ENCODE measurements around the gene TNFAIP8L3.

TNFAIP8L3 gene

GRCh38 chr15:51062736-51063135 lies 32.0 kb downstream of the TNFAIP8L3 start:
- 82 to 86% methylated on average over 1 of the region's 1 CpG for WGBS, 2 experiments (ENCODE audit: insufficient coverage in 2 of 2)
- Histone ChIP-seq H3K9me3 (ENCODE audit: control insufficient read depth, low read length) (no peaks in the 10 kb centered on the region), H3K4me1 (ENCODE audit: control insufficient read depth, insufficient read depth, low read length, poor library complexity, severe bottlenecking) (no peaks in the 10 kb centered on the region), H3K27ac (ENCODE audit: low read depth, low read length, severe bottlenecking) (no peak overlapping the region), H3K36me3 (ENCODE audit: control insufficient read depth, insufficient read depth, low read length) (no peaks in the 10 kb centered on the region), H3K4me3 (ENCODE audit: extremely low read depth, insufficient read depth, low read length, poor library complexity, severe bottlenecking) (no peak overlapping the region)

- Histone ChIP-seq H3K9me3 (ENCODE audit: control insufficient read depth, low read length) (no peaks in the 10 kb centered on the region), H3K27ac (ENCODE audit: low read depth, low read length, severe bottlenecking) (no peak overlapping the region), H3K4me3 (ENCODE audit: extremely low read depth, insufficient read depth, low read length, poor library complexity, severe bottlenecking) (no peak overlapping the region), H3K36me3 (ENCODE audit: control insufficient read depth, insufficient read depth, low read length) (no peaks in the 10 kb centered on the region), H3K4me1 (ENCODE audit: control insufficient read depth, insufficient read depth, low read length, poor library complexity, severe bottlenecking) (no peaks in the 10 kb centered on the region)
- 78 to 81% methylated on average over 1 to 2 of the region's 3 CpGs for WGBS, 2 experiments (ENCODE audit: insufficient coverage in 2 of 2)
Observed at GRCh38 chr15:51060030-51060673, 34.6 kb downstream of the TNFAIP8L3 start.

GRCh38 chr15:51054535-51054934 lies 40.2 kb downstream of the TNFAIP8L3 start:
- WGBS, 2 experiments (ENCODE audit: insufficient coverage in 2 of 2): 80 to 91% methylated on average over 1 of the region's 1 CpG
- H3K4me3 ChIP-seq (ENCODE audit: extremely low read depth, insufficient read depth, low read length, poor library complexity, severe bottlenecking): no peak overlapping the region
- H3K9me3 ChIP-seq (ENCODE audit: control insufficient read depth, low read length): no peaks in the 10 kb centered on the region
- no peaks in the 10 kb centered on the region for H3K4me1 ChIP-seq (ENCODE audit: control insufficient read depth, insufficient read depth, low read length, poor library complexity, severe bottlenecking)
- no peak overlapping the region for H3K27ac ChIP-seq (ENCODE audit: low read depth, low read length, severe bottlenecking)
- no peaks in the 10 kb centered on the region for H3K36me3 ChIP-seq (ENCODE audit: control insufficient read depth, insufficient read depth, low read length)

GRCh38 chr15:51053571-51053970 lies 41.1 kb downstream of the TNFAIP8L3 start:
- Histone ChIP-seq H3K27ac (ENCODE audit: low read depth, low read length, severe bottlenecking) (no peak overlapping the region), H3K4me3 (ENCODE audit: extremely low read depth, insufficient read depth, low read length, poor library complexity, severe bottlenecking) (no peak overlapping the region), H3K9me3 (ENCODE audit: control insufficient read depth, low read length) (no peaks in the 10 kb centered on the region), H3K36me3 (ENCODE audit: control insufficient read depth, insufficient read depth, low read length) (no peaks in the 10 kb centered on the region), H3K4me1 (ENCODE audit: control insufficient read depth, insufficient read depth, low read length, poor library complexity, severe bottlenecking) (no peaks in the 10 kb centered on the region)
- WGBS, 2 experiments (ENCODE audit: insufficient coverage in 2 of 2): 100% methylated on average over 1 of the region's 1 CpG; no CpG with 5 or more reads in 1 of the 2 experiments

GRCh38 chr15:51051776-51052175 lies 42.9 kb downstream of the TNFAIP8L3 start:
- WGBS, 2 experiments (ENCODE audit: insufficient coverage in 2 of 2): 88 to 100% methylated on average over 1 to 2 of the region's 3 CpGs
- H3K9me3 ChIP-seq (ENCODE audit: control insufficient read depth, low read length): no peaks in the 10 kb centered on the region
- no peaks in the 10 kb centered on the region for H3K36me3 ChIP-seq (ENCODE audit: control insufficient read depth, insufficient read depth, low read length)
- no peak overlapping the region for H3K4me3 ChIP-seq (ENCODE audit: extremely low read depth, insufficient read depth, low read length, poor library complexity, severe bottlenecking)
- H3K4me1 ChIP-seq (ENCODE audit: control insufficient read depth, insufficient read depth, low read length, poor library complexity, severe bottlenecking): no peaks in the 10 kb centered on the region
- no peak overlapping the region for H3K27ac ChIP-seq (ENCODE audit: low read depth, low read length, severe bottlenecking)

GRCh38 chr15:51049081-51049480 lies 45.6 kb downstream of the TNFAIP8L3 start:
- H3K9me3 ChIP-seq (ENCODE audit: control insufficient read depth, low read length): no peaks in the 10 kb centered on the region
- no peaks in the 10 kb centered on the region for H3K36me3 ChIP-seq (ENCODE audit: control insufficient read depth, insufficient read depth, low read length)
- no peak overlapping the region for H3K4me3 ChIP-seq (ENCODE audit: extremely low read depth, insufficient read depth, low read length, poor library complexity, severe bottlenecking)
- H3K27ac ChIP-seq (ENCODE audit: low read depth, low read length, severe bottlenecking): no peak overlapping the region
- no peaks in the 10 kb centered on the region for H3K4me1 ChIP-seq (ENCODE audit: control insufficient read depth, insufficient read depth, low read length, poor library complexity, severe bottlenecking)
- WGBS, 2 experiments (ENCODE audit: insufficient coverage in 2 of 2): 89 to 100% methylated on average over 1 to 2 of the region's 2 CpGs

GRCh38 chr15:51048308-51048707 lies 46.4 kb downstream of the TNFAIP8L3 start:
- no peaks in the 10 kb centered on the region for H3K9me3 ChIP-seq (ENCODE audit: control insufficient read depth, low read length)
- no peak overlapping the region for H3K4me3 ChIP-seq (ENCODE audit: extremely low read depth, insufficient read depth, low read length, poor library complexity, severe bottlenecking)
- no peaks in the 10 kb centered on the region for H3K36me3 ChIP-seq (ENCODE audit: control insufficient read depth, insufficient read depth, low read length)
- no peak overlapping the region for H3K27ac ChIP-seq (ENCODE audit: low read depth, low read length, severe bottlenecking)
- H3K4me1 ChIP-seq (ENCODE audit: control insufficient read depth, insufficient read depth, low read length, poor library complexity, severe bottlenecking): no peaks in the 10 kb centered on the region

GRCh38 chr15:51046799-51047449 lies 47.8 kb downstream of the TNFAIP8L3 start:
- Histone ChIP-seq H3K9me3 (ENCODE audit: control insufficient read depth, low read length) (no peaks in the 10 kb centered on the region), H3K36me3 (ENCODE audit: control insufficient read depth, insufficient read depth, low read length) (no peaks in the 10 kb centered on the region), H3K27ac (ENCODE audit: low read depth, low read length, severe bottlenecking) (no peak overlapping the region), H3K4me1 (ENCODE audit: control insufficient read depth, insufficient read depth, low read length, poor library complexity, severe bottlenecking) (no peaks in the 10 kb centered on the region), H3K4me3 (ENCODE audit: extremely low read depth, insufficient read depth, low read length, poor library complexity, severe bottlenecking) (no peak overlapping the region)
- WGBS, 2 experiments (ENCODE audit: insufficient coverage in 2 of 2): 90% methylated on average over 2 of the region's 3 CpGs; no CpG with 5 or more reads in 1 of the 2 experiments

- H3K27ac ChIP-seq (ENCODE audit: low read depth, low read length, severe bottlenecking): no peak overlapping the region
- H3K4me3 ChIP-seq (ENCODE audit: extremely low read depth, insufficient read depth, low read length, poor library complexity, severe bottlenecking): no peak overlapping the region
- no peaks in the 10 kb centered on the region for H3K36me3 ChIP-seq (ENCODE audit: control insufficient read depth, insufficient read depth, low read length)
- H3K4me1 ChIP-seq (ENCODE audit: control insufficient read depth, insufficient read depth, low read length, poor library complexity, severe bottlenecking): no peaks in the 10 kb centered on the region
- no peaks in the 10 kb centered on the region for H3K9me3 ChIP-seq (ENCODE audit: control insufficient read depth, low read length)
- 85% methylated on average over 2 of the region's 2 CpGs; no CpG with 5 or more reads in 1 of the 2 experiments for WGBS, 2 experiments (ENCODE audit: insufficient coverage in 2 of 2)
Observed at GRCh38 chr15:51046016-51046415, 48.7 kb downstream of the TNFAIP8L3 start.

- Histone ChIP-seq H3K36me3 (ENCODE audit: control insufficient read depth, insufficient read depth, low read length) (no peaks in the 10 kb centered on the region), H3K4me3 (ENCODE audit: extremely low read depth, insufficient read depth, low read length, poor library complexity, severe bottlenecking) (no peak overlapping the region), H3K9me3 (ENCODE audit: control insufficient read depth, low read length) (no peaks in the 10 kb centered on the region), H3K27ac (ENCODE audit: low read depth, low read length, severe bottlenecking) (no peak overlapping the region), H3K4me1 (ENCODE audit: control insufficient read depth, insufficient read depth, low read length, poor library complexity, severe bottlenecking) (no peaks in the 10 kb centered on the region)
- 74 to 81% methylated on average over 3 of the region's 4 CpGs for WGBS, 2 experiments (ENCODE audit: insufficient coverage in 2 of 2)
Observed at GRCh38 chr15:51044037-51044727, 50.5 kb downstream of the TNFAIP8L3 start.

GRCh38 chr15:51038974-51039319 lies 55.8 kb downstream of the TNFAIP8L3 start:
- no peaks in the 10 kb centered on the region for H3K36me3 ChIP-seq (ENCODE audit: control insufficient read depth, insufficient read depth, low read length)
- H3K27ac ChIP-seq (ENCODE audit: low read depth, low read length, severe bottlenecking): no peak overlapping the region
- WGBS, 2 experiments (ENCODE audit: insufficient coverage in 2 of 2): no CpG with 5 or more reads among the region's 2 CpGs
- no peak overlapping the region for H3K4me3 ChIP-seq (ENCODE audit: extremely low read depth, insufficient read depth, low read length, poor library complexity, severe bottlenecking)
- no peaks in the 10 kb centered on the region for H3K9me3 ChIP-seq (ENCODE audit: control insufficient read depth, low read length)
- H3K4me1 ChIP-seq (ENCODE audit: control insufficient read depth, insufficient read depth, low read length, poor library complexity, severe bottlenecking): no peaks in the 10 kb centered on the region
